AG04449 (cell line): Measurements from ENCODE around the gene MCOLN1.

ENCODE experiments used
- CTCF ChIA-PET: fragments of 350-600 bp; formaldehyde crosslinking; extraction: SDS; loops from one replicate; lab custom pipeline; 2021; ENCODE audit warnings: antibody characterized with exemption; lab: Yijun Ruan, JAX
- POLR2A ChIA-PET: fragments of 400-600, 350-600 bp; formaldehyde crosslinking; extraction: SDS; loops from one replicate; lab custom pipeline; 2020; ENCODE audit warnings: antibody characterized with exemption, inconsistent platforms; lab: Yijun Ruan, JAX
- DNase-seq: peaks from one replicate; pipeline ENCODE4 v3.0.0-alpha.2; 2010; ENCODE audit warnings: low read depth, low spot score
- H3K4me3 ChIP-seq: 2 replicates; pipeline ENCODE4 v1.5.1; 2011; ENCODE audit warnings: low read depth, mild to moderate bottlenecking, control low read depth, low read length
- CTCF ChIP-seq: IDR thresholded peaks from one replicate; pipeline ENCODE4 v1.5.1; 2011; ENCODE audit warnings: mild to moderate bottlenecking, moderate library complexity, low read length, control low read depth, inconsistent platforms; ENCODE audit not compliant: insufficient read depth; ENCODE audit errors: missing control alignments

The MCOLN1 gene

GRCh38 chr19:7486923-7487322 is 35.5 kb upstream of the MCOLN1 start:
- ChIA-PET CTCF (interaction anchor here (1.8 kb wide), 1 partner anchor 11 kb away, joined by 6 read pairs; a partner anchor contains a TSS), POLR2A (no interaction called here)
- TF ChIP-seq CTCF: no peak
- no peak overlapping the region for H3K4me3 ChIP-seq
- no peak for DNase-seq

GRCh38 chr19:7488736-7489353 is 33.6 kb upstream of the MCOLN1 start, which contains the start of gene PEX11G:
PEX11G (minus strand) TSS chr19:7489035; CDS start chr19:7489010, 25 bp downstream.
- no peak for TF ChIP-seq CTCF
- POLR2A ChIA-PET: no interaction called here
- CTCF ChIA-PET: interaction anchor here (0.7 kb wide), 1 partner anchor 34 kb away, joined by 3 read pairs; no protein-coding TSS in a partner anchor
- peak within 1 kb of the TSS; percentile 73 for H3K4me3 ChIP-seq
- no peak for DNase-seq

GRCh38 chr19:7489609-7490044 is 32.8 kb upstream of the MCOLN1 start:
- CTCF ChIA-PET: interaction anchor here (0.7 to 1.4 kb wide), 2 partner anchors 33 to 136 kb away, joined by 3 read pairs; no protein-coding TSS in a partner anchor
- no peak for DNase-seq
- POLR2A ChIA-PET: no interaction called here
- H3K4me3 ChIP-seq: no peak overlapping the region
- TF ChIP-seq CTCF: no peak

GRCh38 chr19:7492142-7492541 is 30.3 kb upstream of the MCOLN1 start:
- ChIA-PET POLR2A (no interaction called here), CTCF (no interaction called here)
- DNase-seq: no peak
- no peak for TF ChIP-seq CTCF
- H3K4me3 ChIP-seq: no peak overlapping the region

- DNase-seq: no peak
- CTCF ChIA-PET: interaction anchor here (1.4 kb wide), 1 partner anchor 9 kb away, joined by 3 read pairs; no protein-coding TSS in a partner anchor
These were observed 29.9 kb upstream of the MCOLN1 start for GRCh38 chr19:7492558-7492957.

More at GRCh38 chr19:7492558-7492957, 29.9 kb upstream of the MCOLN1 start:
- no peak overlapping the region for H3K4me3 ChIP-seq
- POLR2A ChIA-PET: no interaction called here
- no peak for TF ChIP-seq CTCF
